ENCODE results near the gene CD69. TPM values are rescaled to one million over a fixed set of nuclear protein-coding genes. Genes with fewer than 3 reads are reported as not detected.

The CD69 gene
- total and polyA plus RNA-seq, 4 donors = 1.3 to 2.7 (median 1.7) TPM

DNA sequence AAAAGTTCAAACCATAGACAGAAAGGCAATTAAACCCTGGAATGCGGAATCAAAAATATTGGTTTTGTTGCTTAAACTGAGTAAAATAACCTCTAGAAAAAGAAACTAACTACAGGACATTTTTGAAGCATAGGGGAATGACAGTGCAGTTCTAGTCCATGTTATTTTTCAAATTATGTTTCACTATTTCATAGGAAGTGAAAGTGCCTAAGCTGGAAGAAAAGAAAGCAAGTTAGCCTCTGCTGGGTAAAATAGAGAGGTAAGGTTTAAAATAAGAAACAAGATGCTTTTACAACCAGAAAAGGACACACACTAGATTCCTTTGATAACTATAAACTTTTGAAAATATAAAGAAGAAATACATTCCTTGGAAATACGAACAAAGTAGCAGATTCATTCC, 28.9 kb downstream of the CD69 start:
- 80% methylated on average over 2 of the region's 2 CpGs for WGBS
- Histone ChIP-seq H3K4me3 (ENCODE audit: low read depth in 1 of 3, low read length in 3 of 3) (no peak overlapping the region), H3K4me1 (ENCODE audit: control insufficient read depth in 4 of 4, insufficient read depth in 4 of 4, low read length in 3 of 4) (no peaks in the 10 kb centered on the region), H3K9ac (ENCODE audit: low read depth in 1 of 2, low read length in 2 of 2) (peak overlapping the region in 1 of 2 donors; percentile 64), H3K27ac (ENCODE audit: low read depth in 1 of 2, low read length in 2 of 2) (no peak overlapping the region), H3K27me3 (ENCODE audit: control insufficient read depth in 4 of 4, insufficient read depth in 4 of 4, low read length in 3 of 4) (no peaks in the 10 kb centered on the region), H3K9me3 (ENCODE audit: control insufficient read depth in 4 of 4, low read length in 3 of 4) (no peaks in the 10 kb centered on the region), H3K36me3 (ENCODE audit: control insufficient read depth in 4 of 4, insufficient read depth in 3 of 4, low read depth in 1 of 4, low read length in 3 of 4) (no peaks in the 10 kb centered on the region)
- TF ChIP-seq FOXA2 (IDR thresholded peaks at IDR 0.05) (no peak), JUND (IDR thresholded peaks at IDR 0.05) (no peak), HNF4G (IDR thresholded peaks at IDR 0.05) (no peak)
- TF ChIP-seq, protein P1, sequence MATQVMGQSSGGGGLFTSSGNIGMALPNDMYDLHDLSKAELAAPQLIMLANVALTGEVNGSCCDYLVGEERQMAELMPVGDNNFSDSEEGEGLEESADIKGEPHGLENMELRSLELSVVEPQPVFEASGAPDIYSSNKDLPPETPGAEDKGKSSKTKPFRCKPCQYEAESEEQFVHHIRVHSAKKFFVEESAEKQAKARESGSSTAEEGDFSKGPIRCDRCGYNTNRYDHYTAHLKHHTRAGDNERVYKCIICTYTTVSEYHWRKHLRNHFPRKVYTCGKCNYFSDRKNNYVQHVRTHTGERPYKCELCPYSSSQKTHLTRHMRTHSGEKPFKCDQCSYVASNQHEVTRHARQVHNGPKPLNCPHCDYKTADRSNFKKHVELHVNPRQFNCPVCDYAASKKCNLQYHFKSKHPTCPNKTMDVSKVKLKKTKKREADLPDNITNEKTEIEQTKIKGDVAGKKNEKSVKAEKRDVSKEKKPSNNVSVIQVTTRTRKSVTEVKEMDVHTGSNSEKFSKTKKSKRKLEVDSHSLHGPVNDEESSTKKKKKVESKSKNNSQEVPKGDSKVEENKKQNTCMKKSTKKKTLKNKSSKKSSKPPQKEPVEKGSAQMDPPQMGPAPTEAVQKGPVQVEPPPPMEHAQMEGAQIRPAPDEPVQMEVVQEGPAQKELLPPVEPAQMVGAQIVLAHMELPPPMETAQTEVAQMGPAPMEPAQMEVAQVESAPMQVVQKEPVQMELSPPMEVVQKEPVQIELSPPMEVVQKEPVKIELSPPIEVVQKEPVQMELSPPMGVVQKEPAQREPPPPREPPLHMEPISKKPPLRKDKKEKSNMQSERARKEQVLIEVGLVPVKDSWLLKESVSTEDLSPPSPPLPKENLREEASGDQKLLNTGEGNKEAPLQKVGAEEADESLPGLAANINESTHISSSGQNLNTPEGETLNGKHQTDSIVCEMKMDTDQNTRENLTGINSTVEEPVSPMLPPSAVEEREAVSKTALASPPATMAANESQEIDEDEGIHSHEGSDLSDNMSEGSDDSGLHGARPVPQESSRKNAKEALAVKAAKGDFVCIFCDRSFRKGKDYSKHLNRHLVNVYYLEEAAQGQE (IDR thresholded peaks at IDR 0.05) = no peak
- TF ChIP-seq, protein P2, sequence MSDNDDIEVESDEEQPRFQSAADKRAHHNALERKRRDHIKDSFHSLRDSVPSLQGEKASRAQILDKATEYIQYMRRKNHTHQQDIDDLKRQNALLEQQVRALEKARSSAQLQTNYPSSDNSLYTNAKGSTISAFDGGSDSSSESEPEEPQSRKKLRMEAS (IDR thresholded peaks at IDR 0.05) = no peak
- TF ChIP-seq, protein P3, sequence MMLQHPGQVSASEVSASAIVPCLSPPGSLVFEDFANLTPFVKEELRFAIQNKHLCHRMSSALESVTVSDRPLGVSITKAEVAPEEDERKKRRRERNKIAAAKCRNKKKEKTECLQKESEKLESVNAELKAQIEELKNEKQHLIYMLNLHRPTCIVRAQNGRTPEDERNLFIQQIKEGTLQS (IDR thresholded peaks at IDR 0.05) = no peak
- no peak for DNase-seq (ENCODE audit: low spot score)

DNA sequence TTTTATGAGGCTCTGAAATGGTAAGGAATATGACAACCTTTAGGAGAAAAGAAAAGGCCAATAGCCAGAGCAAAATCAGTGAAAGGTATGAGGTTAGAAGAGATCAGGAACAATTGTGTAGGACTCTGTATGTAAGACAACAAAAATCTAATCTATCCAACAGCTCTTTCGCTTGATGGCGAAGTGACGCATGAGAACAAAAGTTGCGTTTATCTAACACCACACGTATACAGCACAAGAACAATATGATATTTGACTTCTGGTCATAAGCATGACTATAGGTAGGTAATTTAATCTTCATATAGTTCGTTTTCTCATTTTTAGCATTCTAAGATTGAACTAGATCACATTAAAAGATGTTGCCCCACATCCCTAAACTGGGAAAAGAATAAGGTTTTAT, 29.3 kb downstream of the CD69 start:
- Histone ChIP-seq H3K4me3 (ENCODE audit: low read depth in 1 of 3, low read length in 3 of 3) (no peak overlapping the region), H3K27ac (ENCODE audit: low read depth in 1 of 2, low read length in 2 of 2) (peak overlapping the region in 1 of 2 donors; percentile 13), H3K27me3 (ENCODE audit: control insufficient read depth in 4 of 4, insufficient read depth in 4 of 4, low read length in 3 of 4) (no peaks in the 10 kb centered on the region), H3K36me3 (ENCODE audit: control insufficient read depth in 4 of 4, insufficient read depth in 3 of 4, low read depth in 1 of 4, low read length in 3 of 4) (no peaks in the 10 kb centered on the region), H3K9ac (ENCODE audit: low read depth in 1 of 2, low read length in 2 of 2) (peak overlapping the region in 1 of 2 donors; percentile 64), H3K4me1 (ENCODE audit: control insufficient read depth in 4 of 4, insufficient read depth in 4 of 4, low read length in 3 of 4) (no peaks in the 10 kb centered on the region), H3K9me3 (ENCODE audit: control insufficient read depth in 4 of 4, low read length in 3 of 4) (no peaks in the 10 kb centered on the region)
- 68% methylated on average over 6 of the region's 6 CpGs for WGBS
- TF ChIP-seq, protein P2 (IDR thresholded peaks at IDR 0.05) = no peak
- TF ChIP-seq SP1 (IDR thresholded peaks at IDR 0.05) (no peak), NR2F2 (IDR thresholded peaks at IDR 0.05) (no peak), GABPA (IDR thresholded peaks at IDR 0.05 in 1 of 2, conservative IDR thresholded peaks at IDR 0.05 in 1 of 2) (no peak), RXRA (IDR thresholded peaks at IDR 0.05) (no peak)
- TF ChIP-seq, protein P3 (IDR thresholded peaks at IDR 0.05) = no peak
- no peak for DNase-seq (ENCODE audit: low spot score)

DNA sequence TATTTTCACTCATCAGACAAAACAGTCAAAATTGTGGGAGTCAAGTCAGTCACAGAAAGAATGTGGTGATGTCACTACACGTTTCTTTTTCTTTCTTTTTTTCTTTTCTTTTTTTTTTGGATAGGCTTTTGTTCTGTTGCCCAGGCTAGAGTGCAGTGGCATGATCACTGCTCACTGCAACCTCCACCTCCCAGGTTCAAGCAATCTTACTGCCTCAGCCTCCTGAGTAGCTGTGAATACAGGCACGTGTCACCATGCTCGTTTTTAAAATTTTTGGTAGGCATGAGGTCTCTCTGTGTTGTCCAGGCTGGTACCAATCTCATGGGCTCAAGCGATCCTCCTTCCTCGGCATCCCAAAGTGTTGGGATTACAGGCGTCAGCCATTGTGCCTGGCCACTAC, 30.1 kb downstream of the CD69 start:
- H3K9me3 ChIP-seq (ENCODE audit: control insufficient read depth in 4 of 4, low read length in 3 of 4) = no peaks in the 10 kb centered on the region
- 77% methylated on average over 6 of the region's 6 CpGs for WGBS
- H3K36me3 ChIP-seq (ENCODE audit: control insufficient read depth in 4 of 4, insufficient read depth in 3 of 4, low read depth in 1 of 4, low read length in 3 of 4) = no peaks in the 10 kb centered on the region
- no peak for DNase-seq (ENCODE audit: low spot score)
- H3K9ac ChIP-seq (ENCODE audit: low read depth in 1 of 2, low read length in 2 of 2) = no peak overlapping the region
- TF ChIP-seq HNF4G (IDR thresholded peaks at IDR 0.05) = no peak
- no peak for TF ChIP-seq RAD21 (IDR thresholded peaks at IDR 0.05)
- TF ChIP-seq, protein P2 (IDR thresholded peaks at IDR 0.05) = no peak
- no peak for TF ChIP-seq GABPA (IDR thresholded peaks at IDR 0.05 in 1 of 2, conservative IDR thresholded peaks at IDR 0.05 in 1 of 2)
- TF ChIP-seq, protein P4, sequence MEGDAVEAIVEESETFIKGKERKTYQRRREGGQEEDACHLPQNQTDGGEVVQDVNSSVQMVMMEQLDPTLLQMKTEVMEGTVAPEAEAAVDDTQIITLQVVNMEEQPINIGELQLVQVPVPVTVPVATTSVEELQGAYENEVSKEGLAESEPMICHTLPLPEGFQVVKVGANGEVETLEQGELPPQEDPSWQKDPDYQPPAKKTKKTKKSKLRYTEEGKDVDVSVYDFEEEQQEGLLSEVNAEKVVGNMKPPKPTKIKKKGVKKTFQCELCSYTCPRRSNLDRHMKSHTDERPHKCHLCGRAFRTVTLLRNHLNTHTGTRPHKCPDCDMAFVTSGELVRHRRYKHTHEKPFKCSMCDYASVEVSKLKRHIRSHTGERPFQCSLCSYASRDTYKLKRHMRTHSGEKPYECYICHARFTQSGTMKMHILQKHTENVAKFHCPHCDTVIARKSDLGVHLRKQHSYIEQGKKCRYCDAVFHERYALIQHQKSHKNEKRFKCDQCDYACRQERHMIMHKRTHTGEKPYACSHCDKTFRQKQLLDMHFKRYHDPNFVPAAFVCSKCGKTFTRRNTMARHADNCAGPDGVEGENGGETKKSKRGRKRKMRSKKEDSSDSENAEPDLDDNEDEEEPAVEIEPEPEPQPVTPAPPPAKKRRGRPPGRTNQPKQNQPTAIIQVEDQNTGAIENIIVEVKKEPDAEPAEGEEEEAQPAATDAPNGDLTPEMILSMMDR (IDR thresholded peaks at IDR 0.05; ENCODE audit: low read depth, low read length, missing input control) = no peak
- TF ChIP-seq, protein P3 (IDR thresholded peaks at IDR 0.05) = no peak
- TF ChIP-seq JUND (IDR thresholded peaks at IDR 0.05) = no peak
- H3K4me3 ChIP-seq (ENCODE audit: low read depth in 1 of 3, low read length in 3 of 3) = no peak overlapping the region
- H3K27ac ChIP-seq (ENCODE audit: low read depth in 1 of 2, low read length in 2 of 2) = no peak overlapping the region
- no peaks in the 10 kb centered on the region for H3K27me3 ChIP-seq (ENCODE audit: control insufficient read depth in 4 of 4, insufficient read depth in 4 of 4, low read length in 3 of 4)
- no peaks in the 10 kb centered on the region for H3K4me1 ChIP-seq (ENCODE audit: control insufficient read depth in 4 of 4, insufficient read depth in 4 of 4, low read length in 3 of 4)
